Mucosa of descending colon (tissue), 3 donors: ENCODE data around the gene GNAI3. TPM values are rescaled to one million over a fixed set of nuclear protein-coding genes. Genes with fewer than 3 reads are reported as not detected.

Source experiments
- ATAC-seq: fragments of 200-7000 bp; cut with Tn5 transposase; one replicate; pipeline ENCODE4 v1.9.1; 2020; ENCODE audit warnings: mild to moderate bottlenecking, moderate library complexity
- DNase-seq, 3 donors: peaks; one replicate each; pipeline ENCODE4 v3.0.0-alpha.2; 2020
- H3K36me3 ChIP-seq: fragments of 200-600 bp; one replicate; pipeline ENCODE4 v1.8.0; 2021; ENCODE audit warnings: low read depth, mild to moderate bottlenecking
- H3K4me1 ChIP-seq: fragments of 200-600 bp; one replicate; pipeline ENCODE4 v1.8.0; 2021; ENCODE audit warnings: low read depth, mild to moderate bottlenecking
- H3K4me3 ChIP-seq: fragments of 200-600 bp; one replicate; pipeline ENCODE4 v1.8.0; 2021; ENCODE audit warnings: mild to moderate bottlenecking
- H3K9me3 ChIP-seq: fragments of 200-600 bp; one replicate; pipeline ENCODE4 v1.8.0; 2021; ENCODE audit warnings: mild to moderate bottlenecking
- intact Hi-C, 2 donors: fragments of 100-400 bp; cut with DNase I in 1 of 2; cut with micrococcal nuclease in 1 of 2; formaldehyde crosslinking; loops; one replicate each; pipeline versions ENCODE4 v1.11.0 to v1.11.1; 2022; cut with DNase I, micrococcal nuclease
- total RNA-seq, 3 donors: library from RNA; stranded (reverse); fragmentation: NEBNext Ultra II Directional in 2 of 3; extraction: Animal tissue kit (Norgen Biotek cat#: 25700) in 2 of 3; gene quantifications; one replicate each; pipeline versions ENCODE4 v1.2.1 to v1.2.4, GENCODE V29; 2021 to 2023
- TF ChIP-seq, protein P1 (sequence below): fragments of 200-600 bp; IDR thresholded peaks from one replicate; pipeline ENCODE4 v1.8.0; 2022; ENCODE audit warnings: antibody characterized with exemption, mild to moderate bottlenecking
- donor health status: DM: no; HTN: no; CAD: no; lungs with moderate emphysema.
- donor health status: DM: no; HTN: no; CAD: no.
- donor health status: DM: no; HTN: yes; CAD: no.

GNAI3 gene
- total RNA-seq, 3 donors from 2014 or later: 6.5 to 8.3 (median 7.6) TPM

DNA sequence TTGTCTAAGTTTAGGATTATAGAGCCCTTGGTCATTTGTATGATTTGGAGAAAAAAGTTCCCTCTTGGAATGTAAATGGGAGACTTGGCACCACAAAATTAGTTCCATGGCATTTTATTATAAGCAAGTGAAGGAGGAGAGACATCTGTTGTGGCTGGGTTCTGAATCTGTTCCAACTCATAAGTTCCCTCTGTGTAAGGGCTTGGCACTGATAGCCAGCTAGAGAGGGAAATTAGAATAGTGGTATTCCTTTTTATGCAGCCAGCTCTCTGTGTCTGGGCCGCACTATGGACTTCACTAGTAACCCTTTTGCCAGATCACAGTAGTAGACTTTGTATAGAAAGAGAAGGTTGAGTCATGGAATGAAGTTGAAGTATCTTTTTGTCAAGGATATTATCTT, 31.1 kb downstream of the GNAI3 start:
- TF ChIP-seq, protein P1, sequence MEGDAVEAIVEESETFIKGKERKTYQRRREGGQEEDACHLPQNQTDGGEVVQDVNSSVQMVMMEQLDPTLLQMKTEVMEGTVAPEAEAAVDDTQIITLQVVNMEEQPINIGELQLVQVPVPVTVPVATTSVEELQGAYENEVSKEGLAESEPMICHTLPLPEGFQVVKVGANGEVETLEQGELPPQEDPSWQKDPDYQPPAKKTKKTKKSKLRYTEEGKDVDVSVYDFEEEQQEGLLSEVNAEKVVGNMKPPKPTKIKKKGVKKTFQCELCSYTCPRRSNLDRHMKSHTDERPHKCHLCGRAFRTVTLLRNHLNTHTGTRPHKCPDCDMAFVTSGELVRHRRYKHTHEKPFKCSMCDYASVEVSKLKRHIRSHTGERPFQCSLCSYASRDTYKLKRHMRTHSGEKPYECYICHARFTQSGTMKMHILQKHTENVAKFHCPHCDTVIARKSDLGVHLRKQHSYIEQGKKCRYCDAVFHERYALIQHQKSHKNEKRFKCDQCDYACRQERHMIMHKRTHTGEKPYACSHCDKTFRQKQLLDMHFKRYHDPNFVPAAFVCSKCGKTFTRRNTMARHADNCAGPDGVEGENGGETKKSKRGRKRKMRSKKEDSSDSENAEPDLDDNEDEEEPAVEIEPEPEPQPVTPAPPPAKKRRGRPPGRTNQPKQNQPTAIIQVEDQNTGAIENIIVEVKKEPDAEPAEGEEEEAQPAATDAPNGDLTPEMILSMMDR: no peak
- intact Hi-C loops: no loop called here
- DNase-seq (no peak), ATAC-seq (no peak)
- Histone ChIP-seq H3K9me3 (no peaks in the 10 kb centered on the region), H3K4me1 (no peaks in the 10 kb centered on the region), H3K36me3 (peaks cover 6% of the 10 kb centered on the region), H3K4me3 (no peak overlapping the region)

DNA sequence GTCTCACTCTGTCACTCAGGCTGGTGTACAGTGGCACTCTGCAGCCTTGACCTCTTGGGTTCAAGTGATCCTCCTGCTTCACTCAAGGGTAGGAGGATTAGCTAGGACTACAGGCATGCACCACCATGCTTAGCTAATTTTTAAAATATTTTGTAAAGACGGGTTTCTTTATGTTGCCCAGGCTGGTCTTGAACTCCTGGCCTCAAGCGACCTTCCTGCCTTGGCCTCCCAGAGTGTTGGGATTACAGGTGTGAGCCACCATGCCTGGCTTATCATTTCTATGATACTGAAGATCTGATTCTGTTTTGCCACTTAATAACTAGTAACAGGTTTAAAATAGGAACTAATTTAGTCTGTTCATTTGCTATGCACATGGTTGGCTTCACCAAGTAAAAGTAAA, 33.6 kb downstream of the GNAI3 start:
- no peaks in the 10 kb centered on the region for H3K4me1 ChIP-seq
- TF ChIP-seq, protein P1: no peak
- no peaks in the 10 kb centered on the region for H3K9me3 ChIP-seq
- ATAC-seq (no peak), DNase-seq (no peak)
- H3K4me3 ChIP-seq: no peak overlapping the region
- H3K36me3 ChIP-seq: peaks cover 12% of the 10 kb centered on the region
- intact Hi-C loops: no loop called here

DNA sequence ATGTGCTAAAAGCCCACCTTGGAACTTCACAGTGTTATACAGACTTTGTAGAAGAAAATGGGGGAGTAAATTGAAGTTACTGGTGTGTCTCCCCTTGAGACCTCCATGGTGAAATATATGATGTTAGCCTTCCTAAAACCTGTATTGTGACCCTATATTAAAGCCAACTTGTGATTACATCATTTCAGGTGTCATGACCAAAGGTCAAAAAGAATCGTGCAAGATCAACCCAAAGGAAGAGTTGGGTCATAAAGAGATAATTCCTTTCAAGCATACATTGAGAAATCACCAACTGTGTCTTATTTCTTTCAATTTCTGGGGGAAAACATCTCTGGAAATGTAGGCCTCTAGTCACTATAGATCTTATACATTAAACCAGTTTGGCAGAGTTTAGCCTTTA, 36.4 kb downstream of the GNAI3 start:
- peaks cover 12% of the 10 kb centered on the region for H3K36me3 ChIP-seq
- no peaks in the 10 kb centered on the region for H3K9me3 ChIP-seq
- H3K4me1 ChIP-seq: no peaks in the 10 kb centered on the region
- no peak for DNase-seq
- TF ChIP-seq, protein P1: no peak
- ATAC-seq: no peak
- intact Hi-C loops: no loop called here
- H3K4me3 ChIP-seq: no peak overlapping the region

DNA sequence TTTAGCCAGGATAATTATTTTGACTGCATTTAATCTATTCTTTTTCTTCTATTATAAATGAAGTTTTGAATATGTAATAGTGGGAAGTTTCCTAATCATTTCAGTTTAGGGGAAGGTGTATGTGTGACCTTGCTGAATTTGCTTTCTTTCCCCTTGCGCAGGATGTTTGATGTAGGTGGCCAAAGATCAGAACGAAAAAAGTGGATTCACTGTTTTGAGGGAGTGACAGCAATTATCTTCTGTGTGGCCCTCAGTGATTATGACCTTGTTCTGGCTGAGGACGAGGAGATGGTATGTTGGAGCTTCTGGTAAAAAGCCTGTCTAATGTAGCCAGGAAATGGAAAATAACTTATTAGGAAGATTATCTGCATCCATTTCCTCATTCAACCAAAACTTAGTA, 37.6 kb downstream of the GNAI3 start:
- Histone ChIP-seq H3K4me1 (no peaks in the 10 kb centered on the region), H3K9me3 (no peaks in the 10 kb centered on the region), H3K4me3 (no peak overlapping the region), H3K36me3 (peaks cover 12% of the 10 kb centered on the region)
- no peak for DNase-seq
- TF ChIP-seq, protein P1: no peak
- no peak for ATAC-seq
- intact Hi-C loops: no loop called here

DNA sequence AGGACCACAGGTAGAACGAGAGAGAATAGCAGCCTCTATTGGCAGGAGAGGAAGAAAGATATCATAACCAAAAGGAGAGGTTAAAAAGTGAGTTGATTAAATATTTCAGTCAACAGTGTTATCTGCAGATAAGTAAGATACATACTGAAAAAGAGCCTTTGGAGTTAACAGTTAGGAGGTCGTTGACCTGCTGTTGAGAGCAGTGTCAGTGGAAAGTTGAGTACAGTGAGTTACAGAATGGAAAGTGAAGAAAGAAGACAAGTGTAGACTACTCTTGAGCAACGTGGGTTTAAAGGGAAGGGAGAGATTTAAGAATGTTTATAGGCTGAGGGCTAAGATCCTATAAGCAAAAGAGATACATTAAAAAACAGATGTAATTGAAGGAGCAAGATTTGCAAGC, 40.8 kb downstream of the GNAI3 start:
- DNase-seq: no peak
- H3K9me3 ChIP-seq: no peaks in the 10 kb centered on the region
- no peaks in the 10 kb centered on the region for H3K4me1 ChIP-seq
- peaks cover 6% of the 10 kb centered on the region for H3K36me3 ChIP-seq
- no peak overlapping the region for H3K4me3 ChIP-seq
- ATAC-seq: no peak
- TF ChIP-seq, protein P1: no peak
- intact Hi-C loops: no loop called here

DNA sequence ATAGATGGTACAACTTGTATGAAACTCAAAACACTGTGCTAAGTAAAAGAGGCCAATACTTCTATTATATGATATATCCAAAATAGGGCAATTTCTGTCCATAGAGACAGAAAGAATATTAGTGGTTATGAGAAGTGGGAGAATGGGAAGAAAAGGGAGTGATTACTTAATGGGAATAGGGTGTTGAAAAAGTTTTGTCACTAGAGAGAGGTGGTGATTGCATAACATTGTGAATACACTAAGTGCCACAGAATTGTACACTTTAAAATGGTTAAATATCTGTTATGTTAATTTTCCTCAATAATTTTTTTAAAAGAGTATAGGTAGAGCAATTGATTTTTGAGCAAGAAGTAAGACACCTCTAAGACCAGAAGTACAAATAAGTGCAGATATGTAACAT, 41.3 kb downstream of the GNAI3 start:
- Histone ChIP-seq H3K4me3 (no peak overlapping the region), H3K4me1 (no peaks in the 10 kb centered on the region), H3K36me3 (peaks cover 6% of the 10 kb centered on the region), H3K9me3 (no peaks in the 10 kb centered on the region)
- DNase-seq (no peak), ATAC-seq (no peak)
- intact Hi-C loops: no loop called here
- TF ChIP-seq, protein P1: no peak
